ENCODE results near the gene CPO.
"Not testable (repeated sequence)": the region's sequence is repeated elsewhere in the genome, so short reads cannot be mapped to it uniquely, and the experiment has no call there.

The CPO gene

GRCh38 chr2:206939340-206939739 lies at the start of gene CPO:
Gene CPO, plus strand, starts transcription at chr2:206939518. Its CDS starts 82 bp downstream, at chr2:206939600.
- Mint-ChIP-seq H3K4me1 (ENCODE audit: low read depth) (no peaks in the 10 kb centered on the region), H3K27me3 (no peaks in the 10 kb centered on the region), H3K27ac (no peak within 1 kb of the TSS), H3K9me3 (no peaks in the 10 kb centered on the region), H3K4me3 (no peak within 1 kb of the TSS), H3K36me3 (ENCODE audit: low read depth) (no peaks in the 10 kb centered on the region)

DNA sequence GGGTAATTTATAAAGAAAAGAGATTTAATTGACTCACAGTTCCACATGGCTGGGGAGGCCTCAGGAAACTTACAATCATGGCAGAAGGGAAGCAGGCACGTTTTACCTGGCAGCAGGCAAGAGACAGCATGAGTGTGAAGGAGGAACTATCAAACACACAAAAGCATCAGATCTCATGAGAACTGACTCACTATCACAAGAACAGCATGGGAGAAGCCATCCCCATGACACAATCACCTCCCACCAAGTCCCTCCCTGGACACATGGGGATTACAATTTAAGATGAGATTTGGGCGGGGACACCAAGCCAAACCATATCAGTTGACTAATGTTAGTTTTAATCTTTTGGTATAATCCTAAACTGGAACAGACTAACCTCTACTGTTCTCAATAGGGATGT lies 49.1 kb upstream of the CPO start:
- peaks cover 4% of the 10 kb centered on the region for H3K36me3 Mint-ChIP-seq (ENCODE audit: low read depth)
- H3K27me3 Mint-ChIP-seq, result no peaks in the 10 kb centered on the region
- H3K9me3 Mint-ChIP-seq, result no peaks in the 10 kb centered on the region
- H3K4me1 Mint-ChIP-seq (ENCODE audit: low read depth), result no peaks in the 10 kb centered on the region
- no peak overlapping the region for H3K4me3 Mint-ChIP-seq
- H3K27ac Mint-ChIP-seq, result no peak overlapping the region

GRCh38 chr2:206890926-206891325 lies 48.4 kb upstream of the CPO start:
- Mint-ChIP-seq H3K9me3 (no peaks in the 10 kb centered on the region), H3K27ac (no peak overlapping the region), H3K27me3 (no peaks in the 10 kb centered on the region), H3K36me3 (ENCODE audit: low read depth) (peaks cover 4% of the 10 kb centered on the region), H3K4me1 (ENCODE audit: low read depth) (no peaks in the 10 kb centered on the region), H3K4me3 (no peak overlapping the region)

- no peak overlapping the region for H3K27ac Mint-ChIP-seq
- no peaks in the 10 kb centered on the region for H3K36me3 Mint-ChIP-seq (ENCODE audit: low read depth)
- no peaks in the 10 kb centered on the region for H3K4me1 Mint-ChIP-seq (ENCODE audit: low read depth)
- H3K27me3 Mint-ChIP-seq, result peaks cover 9% of the 10 kb centered on the region
- H3K9me3 Mint-ChIP-seq, result peaks cover 3% of the 10 kb centered on the region
- no peak overlapping the region for H3K4me3 Mint-ChIP-seq
These were observed 24.2 kb upstream of the CPO start for GRCh38 chr2:206915121-206915520.

DNA sequence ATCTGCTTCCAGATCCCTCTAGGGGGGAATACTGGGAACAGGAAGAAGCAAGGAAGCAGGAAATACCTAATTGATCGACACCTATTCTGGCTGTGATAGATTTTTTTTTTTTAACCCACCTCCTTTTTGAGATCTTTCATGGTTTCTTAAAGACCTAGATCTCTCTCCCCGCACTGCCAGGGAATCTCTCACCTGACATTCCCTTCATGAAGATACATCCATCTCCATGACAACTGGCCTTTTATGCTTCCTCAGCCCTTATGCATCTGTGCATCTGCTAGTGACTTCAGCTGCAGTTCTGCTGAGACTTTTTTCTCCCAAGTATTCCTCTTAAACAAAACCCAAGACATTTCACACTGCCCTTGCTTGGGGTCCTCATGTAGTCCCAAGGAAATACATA lies 21.1 kb upstream of the CPO start:
- H3K36me3 Mint-ChIP-seq (ENCODE audit: low read depth), result no peaks in the 10 kb centered on the region
- H3K9me3 Mint-ChIP-seq, result peaks cover 3% of the 10 kb centered on the region
- H3K4me3 Mint-ChIP-seq, result no peak overlapping the region
- no peaks in the 10 kb centered on the region for H3K4me1 Mint-ChIP-seq (ENCODE audit: low read depth)
- H3K27ac Mint-ChIP-seq, result no peak overlapping the region
- peaks cover 9% of the 10 kb centered on the region for H3K27me3 Mint-ChIP-seq

- Mint-ChIP-seq H3K4me1 (ENCODE audit: low read depth) (no peaks in the 10 kb centered on the region), H3K36me3 (ENCODE audit: low read depth) (no peaks in the 10 kb centered on the region), H3K27ac (no peak overlapping the region), H3K27me3 (peaks cover 9% of the 10 kb centered on the region), H3K9me3 (no peaks in the 10 kb centered on the region), H3K4me3 (no peak overlapping the region)
These were observed 19.0 kb upstream of the CPO start for GRCh38 chr2:206920310-206920709.

- H3K27me3 Mint-ChIP-seq, result peaks cover 9% of the 10 kb centered on the region
- no peaks in the 10 kb centered on the region for H3K36me3 Mint-ChIP-seq (ENCODE audit: low read depth)
- no peaks in the 10 kb centered on the region for H3K4me1 Mint-ChIP-seq (ENCODE audit: low read depth)
- no peak overlapping the region for H3K4me3 Mint-ChIP-seq
- H3K27ac Mint-ChIP-seq, result no peak overlapping the region
- H3K9me3 Mint-ChIP-seq, result no peaks in the 10 kb centered on the region
These were observed 18.4 kb upstream of the CPO start for GRCh38 chr2:206920951-206921350.

DNA sequence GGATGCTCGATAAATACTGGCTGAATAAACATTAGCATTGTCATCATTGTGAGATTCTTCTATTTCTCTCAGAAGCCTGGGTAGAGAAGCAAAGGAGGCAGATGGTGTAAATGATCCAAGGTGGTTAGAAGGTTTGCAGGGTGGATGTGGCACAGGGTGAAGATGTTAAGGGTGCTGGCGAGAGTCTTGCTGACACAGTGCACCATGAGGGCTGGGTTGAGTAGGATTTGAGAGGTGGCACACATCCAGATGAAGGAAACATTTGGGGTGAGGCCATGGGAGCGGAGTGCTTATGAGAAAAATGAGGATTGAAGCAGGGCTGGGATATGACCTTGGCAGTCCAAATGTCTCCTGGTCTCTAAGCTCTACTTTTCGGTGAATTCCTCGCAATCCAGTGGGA lies 17.8 kb upstream of the CPO start:
- Mint-ChIP-seq H3K27me3 (peaks cover 9% of the 10 kb centered on the region), H3K4me3 (no peak overlapping the region), H3K9me3 (no peaks in the 10 kb centered on the region), H3K27ac (no peak overlapping the region), H3K4me1 (ENCODE audit: low read depth) (no peaks in the 10 kb centered on the region), H3K36me3 (ENCODE audit: low read depth) (no peaks in the 10 kb centered on the region)

DNA sequence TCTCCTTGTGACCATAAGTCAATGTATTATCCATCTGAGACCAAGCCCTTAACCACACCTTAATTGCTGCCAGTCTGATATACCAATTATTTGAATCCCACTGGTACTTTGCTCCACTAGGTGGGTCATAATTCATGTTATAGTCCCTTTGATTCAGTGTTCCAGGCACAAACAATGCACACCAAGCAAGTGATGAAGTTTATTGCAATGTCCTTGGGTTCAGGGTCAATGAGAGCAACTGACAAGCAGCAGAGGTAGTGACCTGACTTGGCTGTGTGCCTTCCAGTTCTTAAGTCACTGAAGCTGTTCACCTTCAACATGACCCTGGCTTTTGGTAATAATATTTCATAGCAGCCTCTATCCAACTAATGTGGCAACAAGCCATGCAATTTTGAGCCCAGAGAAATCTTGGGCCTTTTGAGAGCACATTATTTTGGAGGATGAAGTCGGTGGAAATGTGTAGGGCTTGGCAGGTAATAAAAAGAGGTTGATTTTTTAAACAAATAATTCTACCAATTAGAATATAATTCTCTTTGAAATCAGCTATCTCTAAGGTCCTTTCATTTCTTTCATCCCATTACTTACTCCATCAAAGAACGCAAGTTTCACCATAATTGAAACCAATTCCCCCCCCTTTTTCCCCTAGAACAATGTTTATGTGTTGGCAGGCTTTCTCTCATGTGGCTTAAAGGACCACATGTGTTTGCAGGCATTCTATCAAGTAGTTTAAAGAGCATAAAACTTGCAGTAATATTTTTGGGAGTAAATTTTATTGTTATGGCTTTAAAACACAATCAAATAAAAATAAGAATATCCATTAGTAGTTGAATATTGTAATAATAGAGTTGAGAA lies 3.1 kb upstream of the CPO start:
- Mint-ChIP-seq H3K27ac (no peak overlapping the region), H3K9me3 (no peaks in the 10 kb centered on the region), H3K36me3 (ENCODE audit: low read depth) (no peaks in the 10 kb centered on the region), H3K4me3 (no peak overlapping the region), H3K4me1 (ENCODE audit: low read depth) (no peaks in the 10 kb centered on the region), H3K27me3 (no peaks in the 10 kb centered on the region)

- no peak overlapping the region for H3K4me3 Mint-ChIP-seq
- H3K9me3 Mint-ChIP-seq, result no peaks in the 10 kb centered on the region
- H3K4me1 Mint-ChIP-seq (ENCODE audit: low read depth), result no peaks in the 10 kb centered on the region
- no peaks in the 10 kb centered on the region for H3K36me3 Mint-ChIP-seq (ENCODE audit: low read depth)
- H3K27ac Mint-ChIP-seq, result no peak overlapping the region
- H3K27me3 Mint-ChIP-seq, result no peaks in the 10 kb centered on the region
These were observed 2.5 kb upstream of the CPO start for GRCh38 chr2:206936843-206937230.

DNA sequence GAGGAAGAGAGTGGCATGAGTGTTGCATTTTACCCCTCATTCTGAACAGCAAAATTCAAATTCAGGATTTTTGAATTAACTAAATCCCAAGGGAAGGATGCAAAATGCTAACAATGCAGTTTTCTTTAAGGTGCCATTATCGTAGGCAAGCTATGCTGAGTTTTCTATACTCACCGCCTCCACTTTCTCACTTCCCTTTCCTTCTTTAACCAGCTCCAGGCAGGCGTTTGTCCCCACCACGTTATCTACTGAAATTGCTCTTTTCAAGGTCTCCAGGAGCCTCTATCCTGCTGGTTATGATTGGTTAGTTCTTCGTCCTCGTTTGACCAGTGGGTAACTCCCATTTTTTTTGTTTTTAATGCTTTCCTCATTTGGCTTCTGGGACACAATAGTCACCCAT lies 1.8 kb upstream of the CPO start:
- Mint-ChIP-seq H3K4me3 (no peak overlapping the region), H3K9me3 (no peaks in the 10 kb centered on the region), H3K4me1 (ENCODE audit: low read depth) (no peaks in the 10 kb centered on the region), H3K27ac (no peak overlapping the region), H3K36me3 (ENCODE audit: low read depth) (no peaks in the 10 kb centered on the region), H3K27me3 (no peaks in the 10 kb centered on the region)

DNA sequence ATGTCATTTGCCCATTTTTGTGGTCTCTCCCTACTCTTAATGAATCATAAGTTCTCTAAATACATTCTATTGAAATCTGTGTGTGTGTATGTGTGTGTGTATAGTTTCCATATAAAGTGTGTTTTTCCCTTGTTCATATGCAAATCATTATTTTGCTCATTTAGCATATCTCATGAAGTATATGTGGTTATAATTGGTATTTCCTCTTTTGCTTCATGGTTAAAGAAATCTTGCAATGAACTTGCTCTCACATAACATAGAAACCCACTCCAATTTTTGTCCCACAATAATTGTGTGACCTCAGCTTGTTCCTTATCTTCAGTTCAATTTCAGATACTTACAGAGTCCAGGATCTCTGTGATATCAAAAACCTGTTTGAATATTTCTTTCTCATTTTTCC lies 1.2 kb downstream of the CPO start:
- Mint-ChIP-seq H3K9me3 (no peaks in the 10 kb centered on the region), H3K4me3 (no peak overlapping the region), H3K36me3 (ENCODE audit: low read depth) (no peaks in the 10 kb centered on the region), H3K4me1 (ENCODE audit: low read depth) (no peaks in the 10 kb centered on the region), H3K27me3 (no peaks in the 10 kb centered on the region), H3K27ac (no peak overlapping the region)

DNA sequence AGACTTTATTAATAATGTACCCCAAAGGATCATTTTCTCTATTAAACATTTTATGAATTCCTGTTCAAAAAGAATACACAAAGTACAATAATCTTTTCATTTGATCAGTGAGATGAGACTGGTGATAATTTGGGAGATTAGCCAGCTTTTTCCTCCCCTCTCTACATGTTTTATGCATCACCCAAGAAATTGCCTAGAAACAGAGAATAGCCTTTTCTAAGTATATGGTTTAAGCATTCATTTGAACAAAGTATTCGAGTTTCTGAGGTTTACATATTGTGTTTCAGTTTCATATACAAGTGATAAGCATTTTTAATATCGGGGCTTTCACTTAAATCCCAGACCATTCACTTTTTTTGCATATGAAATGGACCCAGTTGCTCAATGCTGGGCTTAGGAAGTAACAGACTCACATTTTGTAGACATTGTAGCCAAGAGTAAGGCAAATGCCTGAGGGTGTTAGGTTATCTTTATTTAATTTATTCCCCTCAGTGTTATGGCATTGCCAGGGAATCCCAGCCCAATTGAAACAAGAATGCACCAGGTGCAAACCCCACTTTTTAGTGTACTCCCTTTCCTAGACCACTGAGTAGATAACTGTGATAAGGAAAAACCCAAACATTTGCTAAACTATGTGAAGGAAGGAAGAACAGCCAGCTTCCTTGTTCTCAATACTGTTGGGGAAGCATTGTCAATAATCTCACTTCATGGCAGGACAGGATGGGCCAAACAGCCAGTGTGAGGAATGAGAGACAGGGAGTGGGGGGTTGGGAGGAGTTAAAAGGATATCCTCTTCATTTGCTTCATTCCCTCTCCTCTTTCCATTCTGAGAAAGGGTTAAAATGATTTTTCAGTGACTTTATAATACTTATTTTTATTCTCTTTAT lies 3.5 kb downstream of the CPO start:
- no peaks in the 10 kb centered on the region for H3K27me3 Mint-ChIP-seq
- no peak overlapping the region for H3K27ac Mint-ChIP-seq
- no peaks in the 10 kb centered on the region for H3K9me3 Mint-ChIP-seq
- H3K4me3 Mint-ChIP-seq, result no peak overlapping the region
- no peaks in the 10 kb centered on the region for H3K36me3 Mint-ChIP-seq (ENCODE audit: low read depth)
- no peaks in the 10 kb centered on the region for H3K4me1 Mint-ChIP-seq (ENCODE audit: low read depth)

DNA sequence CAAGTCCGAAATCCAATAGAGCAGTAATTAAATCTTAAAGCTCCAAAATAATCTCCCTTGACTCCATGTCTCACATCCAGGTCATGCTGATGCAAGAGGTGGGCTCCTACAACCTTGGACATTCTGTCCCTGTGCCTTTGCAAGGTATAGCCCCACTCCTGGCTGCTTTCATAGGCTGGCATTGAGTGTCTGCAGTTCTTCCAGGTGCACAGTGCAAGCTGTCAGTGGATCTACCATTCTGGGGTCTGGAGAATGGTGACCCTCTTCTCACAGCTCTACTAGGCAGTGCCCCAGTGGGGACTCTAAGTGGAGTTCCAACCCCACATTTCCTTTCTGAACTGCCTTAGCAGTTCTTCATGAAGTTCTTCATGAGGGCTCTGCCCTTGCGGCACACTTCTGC lies 14.1 kb downstream of the CPO start:
- not testable (repeated sequence) for H3K36me3 Mint-ChIP-seq (ENCODE audit: low read depth); H3K27me3 Mint-ChIP-seq; H3K27ac Mint-ChIP-seq; H3K4me3 Mint-ChIP-seq; H3K4me1 Mint-ChIP-seq (ENCODE audit: low read depth)
- H3K9me3 Mint-ChIP-seq, result peaks cover 16% of the 10 kb centered on the region

DNA sequence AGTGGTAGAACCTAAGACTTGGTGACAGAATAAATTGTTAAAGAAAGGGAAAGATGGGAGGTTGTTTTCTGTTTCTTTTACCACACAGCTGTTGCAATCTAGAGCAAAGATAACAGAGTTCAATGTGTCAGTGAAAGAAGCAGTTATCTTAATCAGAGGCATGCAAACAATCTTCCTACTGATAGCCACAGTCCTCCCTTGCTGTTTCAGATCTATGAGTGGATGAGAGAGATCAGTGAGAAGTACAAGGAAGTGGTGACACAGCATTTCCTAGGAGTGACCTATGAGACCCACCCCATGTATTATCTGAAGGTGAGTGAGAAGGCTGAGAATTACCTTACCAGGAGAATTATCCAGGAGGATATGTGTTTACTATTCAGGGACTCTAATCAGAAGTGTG lies 15.9 kb downstream of the CPO start:
- Mint-ChIP-seq H3K9me3 (peaks cover 14% of the 10 kb centered on the region), H3K4me1 (ENCODE audit: low read depth) (no peaks in the 10 kb centered on the region), H3K27me3 (no peaks in the 10 kb centered on the region), H3K4me3 (no peak overlapping the region), H3K27ac (no peak overlapping the region), H3K36me3 (ENCODE audit: low read depth) (peaks cover 3% of the 10 kb centered on the region)
